Aorta (tissue), 5 donors: Measurements from ENCODE around the gene LMO7. TPM values are rescaled to one million over a fixed set of nuclear protein-coding genes. Genes with fewer than 3 reads are reported as not detected.
A peak's percentile ranks its signal among the peaks of the same experiment; 100 is the strongest.

Experiments used
- ATAC-seq: fragments of 200-7000 bp; cut with Tn5 transposase; one replicate; pipeline ENCODE4 v1.9.1; 2022; ENCODE audit warnings: moderate library complexity; ENCODE audit not compliant: low FRiP score
- DNase-seq, 2 donors: peaks; one replicate each; pipeline ENCODE4 v3.0.0-alpha.2; 2020
- H3K27ac ChIP-seq, 2 donors: one replicate each; pipeline ENCODE4 v1.5.1; 2013; ENCODE audit warnings: low read length in 2 of 2, mild to moderate bottlenecking in 2 of 2, moderate library complexity in 2 of 2, control low read depth in 1 of 2, inconsistent platforms in 1 of 2, low read depth in 1 of 2
- H3K27me3 ChIP-seq, 2 donors: one replicate each; pipeline ENCODE4 v1.6.1; 2013; ENCODE audit warnings: control low read depth in 1 of 2, low read length in 1 of 2, mild to moderate bottlenecking in 1 of 2, moderate library complexity in 1 of 2; ENCODE audit not compliant: insufficient read depth in 2 of 2, control insufficient read depth in 1 of 2
- H3K36me3 ChIP-seq, 2 donors: one replicate each; pipeline ENCODE4 v1.6.1; 2013; ENCODE audit warnings: control low read depth in 1 of 2, low read length in 1 of 2, mild to moderate bottlenecking in 1 of 2; ENCODE audit not compliant: insufficient read depth in 2 of 2, control insufficient read depth in 1 of 2
- H3K4me1 ChIP-seq, 2 donors: one replicate each; pipeline ENCODE4 v1.6.1; 2013; ENCODE audit warnings: low read length in 2 of 2, control low read depth in 1 of 2, mild to moderate bottlenecking in 1 of 2, moderate library complexity in 1 of 2; ENCODE audit not compliant: insufficient read depth in 2 of 2, control insufficient read depth in 1 of 2
- H3K4me3 ChIP-seq, 2 donors: one replicate each; pipeline ENCODE4 v1.5.1; 2013; ENCODE audit warnings: low read length in 2 of 2, control low read depth in 1 of 2, mild to moderate bottlenecking in 1 of 2
- H3K9me3 ChIP-seq: one replicate; pipeline ENCODE4 v1.6.1; 2013; ENCODE audit warnings: mild to moderate bottlenecking, low read length; ENCODE audit not compliant: control insufficient read depth
- WGBS, 2 donors: extraction: QIAGEN DNeasy Blood & Tissue Kit; methylation state at CpG; one replicate each; pipeline ENCODE4 v1.1.7; 2013; 5-methylcytosine and 5-hydroxymethylcytosine counted together
- intact Hi-C, 2 donors: fragments of 100-400 bp; cut with DNase I; formaldehyde crosslinking; loops; one replicate each; pipeline versions ENCODE4 v1.14.2 to v1.15.0; 2022
- polyA plus RNA-seq, 2 donors: library from polyadenylated mRNA; stranded (reverse); fragments of 200-250 nt; gene quantifications; one replicate each; pipeline ENCODE4 v1.2.3, GENCODE V29; 2013
- total RNA-seq, 2 donors: library from RNA; stranded (reverse); fragmentation: NEBNext Ultra II Directional; extraction: Animal tissue kit (Norgen Biotek cat#: 25700); gene quantifications; one replicate each; pipeline ENCODE4 v1.2.1, GENCODE V29; 2021
- donor health status: healthy with polysubstance abuse.
- donor health status: Bipolar disorder and iron deficiency.
- donor health status: DM: no; HTN: no; CAD: no.
- donor health status: DM: no; HTN: no; CAD: no.
- donor health status: DM: yes; HTN: yes; CAD: no.

LMO7 gene
- total and polyA plus RNA-seq, 4 donors: 31.7 to 76.8 (median 55.9) TPM

DNA sequence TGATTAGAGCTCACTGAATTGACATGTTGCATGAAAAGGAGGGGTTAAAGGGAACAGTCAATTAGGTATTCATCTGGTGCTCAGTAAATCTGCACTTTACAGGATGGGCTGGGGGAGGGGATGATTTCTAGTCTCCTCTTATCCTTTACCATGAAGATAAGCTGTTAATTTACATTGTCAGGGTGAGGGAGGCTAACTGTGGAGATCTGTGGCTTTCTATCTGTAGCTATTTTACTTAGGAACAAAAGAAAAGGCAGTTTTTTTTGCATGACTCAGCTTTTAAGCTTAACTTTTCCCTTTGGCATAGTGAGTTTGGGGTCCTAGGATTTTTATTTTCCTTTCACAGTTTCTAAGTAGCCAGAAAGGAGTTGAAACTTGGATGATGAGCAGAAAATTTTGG is 253.3 kb downstream of the LMO7 start:
- Histone ChIP-seq H3K36me3 (no peaks in the 10 kb centered on the region), H3K4me1 (no peaks in the 10 kb centered on the region), H3K27ac (no peak overlapping the region), H3K9me3 (no peaks in the 10 kb centered on the region), H3K27me3 (no peaks in the 10 kb centered on the region), H3K4me3 (no peak overlapping the region)
- ATAC-seq (no peak), DNase-seq (no peak)
- intact Hi-C loops: no loop called here

GRCh38 chr13:75895168-75895567 is 259.0 kb downstream of the LMO7 start:
- no peak for ATAC-seq

DNA sequence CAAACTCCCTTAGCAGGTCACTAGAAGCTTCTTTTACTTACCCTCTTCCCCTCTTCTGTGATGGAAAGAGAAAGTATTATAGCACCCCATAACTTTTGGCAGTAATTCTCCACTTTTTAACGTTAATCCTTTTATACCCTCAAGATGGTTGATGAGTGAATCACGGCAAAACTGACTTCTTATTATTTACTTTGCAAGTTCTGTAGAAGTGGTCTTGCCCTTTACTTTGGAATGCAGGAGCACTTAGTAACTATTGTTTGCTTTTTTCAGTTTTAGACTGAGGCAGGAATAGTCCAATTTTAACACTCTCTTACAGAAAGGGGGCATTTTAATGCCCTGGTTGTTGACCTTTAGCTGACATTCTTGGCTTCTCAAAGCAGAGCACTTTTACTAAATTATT is 260.1 kb downstream of the LMO7 start:
- WGBS, 2 donors: 8 to 21% methylated on average over 2 of the region's 2 CpGs
- Histone ChIP-seq H3K4me3 (no peak overlapping the region), H3K9me3 (no peaks in the 10 kb centered on the region), H3K36me3 (no peaks in the 10 kb centered on the region), H3K27me3 (no peaks in the 10 kb centered on the region), H3K27ac (no peak overlapping the region), H3K4me1 (peaks cover 0 to 3% of the 10 kb centered on the region in 2 donors)
- intact Hi-C loops: no loop called here
- ATAC-seq (no peak), DNase-seq (no peak)

More at GRCh38 chr13:75895168-75895567, 259.0 kb downstream of the LMO7 start:
- no peaks in the 10 kb centered on the region for H3K36me3 ChIP-seq
- peaks cover 0 to 3% of the 10 kb centered on the region in 2 donors for H3K4me1 ChIP-seq
- 83 to 96% methylated on average over 3 of the region's 3 CpGs for WGBS, 2 donors
- H3K27me3 ChIP-seq: no peaks in the 10 kb centered on the region
- intact Hi-C loops: no loop called here
- no peak for DNase-seq
- H3K9me3 ChIP-seq: no peaks in the 10 kb centered on the region
- no peak overlapping the region for H3K4me3 ChIP-seq
- no peak overlapping the region for H3K27ac ChIP-seq

DNA sequence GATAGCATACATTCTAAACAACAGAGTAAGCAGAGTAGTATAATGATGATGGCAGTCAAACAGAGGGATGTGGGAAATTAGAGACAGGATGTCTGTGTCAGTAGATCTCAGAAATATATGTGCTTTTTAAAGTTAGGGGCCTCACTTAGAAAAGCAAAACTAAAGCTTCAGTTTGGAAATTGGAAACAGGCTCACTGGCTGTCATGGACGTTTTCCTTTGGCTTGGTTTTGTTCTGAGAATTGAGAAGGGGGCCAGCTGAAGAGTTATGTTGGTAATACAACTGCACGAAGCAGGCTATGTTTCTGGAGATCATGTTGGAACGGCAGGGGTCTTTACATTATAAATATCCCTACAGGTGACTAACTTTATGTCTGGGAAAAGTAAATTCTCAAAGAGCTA is 261.3 kb downstream of the LMO7 start:
- H3K9me3 ChIP-seq: no peaks in the 10 kb centered on the region
- ATAC-seq (no peak), DNase-seq (no peak)
- peaks cover 4 to 8% of the 10 kb centered on the region in 2 donors for H3K4me1 ChIP-seq
- no peak overlapping the region for H3K27ac ChIP-seq
- intact Hi-C loops: no loop called here
- WGBS, 2 donors: 66 to 74% methylated on average over 3 of the region's 3 CpGs
- H3K27me3 ChIP-seq: no peaks in the 10 kb centered on the region
- H3K36me3 ChIP-seq: no peaks in the 10 kb centered on the region
- H3K4me3 ChIP-seq: no peak overlapping the region

GRCh38 chr13:75901501-75901900 is 265.4 kb downstream of the LMO7 start:
- ATAC-seq (peak; percentile 50), DNase-seq (peak in 1 of 2 donors; percentile 39)
- H3K4me1 ChIP-seq: peaks cover 6 to 11% of the 10 kb centered on the region in 2 donors
- intact Hi-C loops: no loop called here
- H3K9me3 ChIP-seq: no peaks in the 10 kb centered on the region
- no peaks in the 10 kb centered on the region for H3K36me3 ChIP-seq
- peak overlapping the region in 1 of 2 donors; percentile 64 for H3K27ac ChIP-seq
- 0 to 12% methylated on average over 2 of the region's 2 CpGs for WGBS, 2 donors
- H3K27me3 ChIP-seq: no peaks in the 10 kb centered on the region
- H3K4me3 ChIP-seq: no peak overlapping the region

DNA sequence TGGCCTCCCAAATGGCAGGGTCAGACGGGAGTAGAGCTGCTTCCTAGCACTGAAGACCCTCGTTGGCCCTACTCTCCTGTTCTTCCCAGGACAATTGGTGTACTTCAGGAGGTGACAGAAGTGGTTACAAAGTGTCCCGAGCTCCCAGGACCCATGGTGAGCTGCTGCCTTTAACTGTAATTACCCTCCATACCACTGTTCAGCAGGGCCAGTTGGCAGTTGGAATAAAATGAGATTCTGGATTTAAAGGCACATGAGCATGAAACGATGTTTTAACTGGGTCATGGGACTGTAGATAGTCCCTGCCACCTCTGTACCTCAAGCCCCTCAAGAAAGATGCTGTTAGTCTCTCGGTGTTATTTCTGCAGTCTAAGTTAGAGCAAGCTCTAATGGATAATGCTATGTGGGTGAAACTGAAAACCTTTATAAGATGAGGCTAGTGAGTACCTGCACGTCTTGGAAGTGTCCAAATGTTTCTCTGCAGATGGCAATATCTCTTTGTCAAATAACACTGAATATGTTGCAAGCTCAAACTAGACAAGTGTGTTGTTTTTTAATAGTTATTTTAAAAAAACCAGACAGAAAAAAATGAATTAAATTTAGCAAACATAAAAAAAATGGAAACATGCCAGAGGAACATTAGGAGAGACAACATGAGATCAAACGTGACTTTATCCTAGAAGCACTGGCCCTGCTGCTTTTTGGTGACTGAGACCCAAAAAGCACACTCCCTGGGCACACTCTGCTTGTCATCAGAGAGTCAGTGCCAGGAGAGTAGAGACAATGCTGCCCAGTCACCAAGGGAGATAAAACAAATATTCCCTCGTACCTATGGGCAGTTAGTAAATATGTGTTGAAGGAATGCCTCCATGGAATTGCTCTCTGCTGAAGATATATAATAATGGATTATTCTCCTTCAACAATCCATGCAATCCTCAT is 266.3 kb downstream of the LMO7 start:
- peak overlapping the region in 1 of 2 donors; percentile 64 for H3K27ac ChIP-seq
- no peaks in the 10 kb centered on the region for H3K9me3 ChIP-seq
- no peak overlapping the region for H3K4me3 ChIP-seq
- H3K36me3 ChIP-seq: no peaks in the 10 kb centered on the region
- intact Hi-C loops: no loop called here
- WGBS, 2 donors: 63 to 64% methylated on average over 8 of the region's 8 CpGs
- DNase-seq (no peak), ATAC-seq (no peak)
- H3K4me1 ChIP-seq: peaks cover 6 to 10% of the 10 kb centered on the region in 2 donors
- no peaks in the 10 kb centered on the region for H3K27me3 ChIP-seq

DNA sequence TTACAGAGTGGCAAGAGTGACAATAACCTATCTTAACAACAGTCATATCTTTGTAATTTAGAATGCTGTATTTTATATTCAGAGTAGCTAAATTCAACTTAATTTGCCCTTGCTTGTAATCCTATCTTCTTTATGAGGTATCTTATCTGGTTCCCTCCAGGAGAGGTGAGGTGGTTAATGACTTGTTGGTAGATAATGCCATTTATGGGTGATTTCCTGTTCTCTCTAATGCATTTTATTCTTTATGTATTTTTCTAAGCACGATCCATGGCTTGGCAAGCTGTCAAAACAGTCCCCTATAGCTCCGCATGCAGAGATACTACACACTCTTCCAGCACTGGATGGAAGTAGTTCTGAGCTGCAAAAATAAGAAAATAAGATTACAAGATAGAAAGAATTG is 267.9 kb downstream of the LMO7 start:
- H3K9me3 ChIP-seq: no peaks in the 10 kb centered on the region
- intact Hi-C loops: no loop called here
- H3K27ac ChIP-seq: no peak overlapping the region
- no peak overlapping the region for H3K4me3 ChIP-seq
- H3K36me3 ChIP-seq: no peaks in the 10 kb centered on the region
- DNase-seq: no peak
- 88 to 94% methylated on average over 2 of the region's 2 CpGs for WGBS, 2 donors
- peaks cover 6 to 12% of the 10 kb centered on the region in 2 donors for H3K4me1 ChIP-seq
- ATAC-seq: no peak
- H3K27me3 ChIP-seq: no peaks in the 10 kb centered on the region

GRCh38 chr13:75906315-75906714 is 270.2 kb downstream of the LMO7 start:
- DNase-seq (no peak), ATAC-seq (no peak)
- H3K27ac ChIP-seq: no peak overlapping the region
- no peak overlapping the region for H3K4me3 ChIP-seq
- H3K9me3 ChIP-seq: no peaks in the 10 kb centered on the region
- peaks cover 6 to 12% of the 10 kb centered on the region in 2 donors for H3K4me1 ChIP-seq
- intact Hi-C loops: no loop called here
- H3K27me3 ChIP-seq: no peaks in the 10 kb centered on the region
- WGBS, 2 donors: 79 to 84% methylated on average over 5 of the region's 5 CpGs
- H3K36me3 ChIP-seq: no peaks in the 10 kb centered on the region

DNA sequence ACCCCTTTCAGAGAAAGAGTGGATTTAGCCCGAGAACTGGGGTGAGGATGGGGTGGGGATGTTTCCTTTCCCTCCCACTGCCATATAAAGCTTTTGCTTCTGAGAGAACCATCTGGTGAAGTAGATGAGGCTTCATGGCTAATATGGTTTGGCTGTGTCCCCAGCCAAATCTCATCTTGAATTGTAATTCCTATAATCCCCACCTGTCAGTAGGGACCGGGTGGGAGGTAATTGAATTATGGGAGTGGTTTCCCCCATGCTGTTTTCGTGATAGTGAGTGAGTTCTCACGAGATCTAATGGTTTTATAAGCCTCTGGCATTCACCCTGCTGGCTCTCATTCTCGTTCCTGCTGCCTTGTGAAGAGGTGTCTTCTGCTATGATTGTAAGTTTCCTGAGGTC is 270.9 kb downstream of the LMO7 start:
- 62 to 65% methylated on average over 5 of the region's 5 CpGs for WGBS, 2 donors
- Histone ChIP-seq H3K4me1 (peaks cover 2 to 8% of the 10 kb centered on the region in 2 donors), H3K4me3 (no peak overlapping the region), H3K27ac (no peak overlapping the region), H3K27me3 (no peaks in the 10 kb centered on the region), H3K9me3 (no peaks in the 10 kb centered on the region), H3K36me3 (no peaks in the 10 kb centered on the region)
- intact Hi-C loops: no loop called here
- no peak for ATAC-seq
- DNase-seq: no peak
